ENCODE results near the gene SRD5A1. TPM values are rescaled to one million over a fixed set of nuclear protein-coding genes. Genes with fewer than 3 reads are reported as not detected.

Gene SRD5A1, protein sequence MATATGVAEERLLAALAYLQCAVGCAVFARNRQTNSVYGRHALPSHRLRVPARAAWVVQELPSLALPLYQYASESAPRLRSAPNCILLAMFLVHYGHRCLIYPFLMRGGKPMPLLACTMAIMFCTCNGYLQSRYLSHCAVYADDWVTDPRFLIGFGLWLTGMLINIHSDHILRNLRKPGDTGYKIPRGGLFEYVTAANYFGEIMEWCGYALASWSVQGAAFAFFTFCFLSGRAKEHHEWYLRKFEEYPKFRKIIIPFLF
- total RNA-seq (1 to 10 TPM; 2.3 to 6.7 (median 4.0) TPM), polyA plus RNA-seq (1 to 10 TPM in 1 of 2 donors, under 1 TPM in 1; 0.80 to 3.1 TPM)
- long read RNA-seq, donor 1, full-length matches to known transcripts, result 3 of 4 reads
- long read RNA-seq, donor 1, partial matches to known transcripts, result 0 of 4 reads
- long read RNA-seq, donor 1, other reads (novel, unspliced or antisense), result 1 of 4 reads
- long read RNA-seq, donor 2, full-length matches to known transcripts, result 8 of 8 reads
- long read RNA-seq, donor 2, partial matches to known transcripts, result 0 of 8 reads
- long read RNA-seq, donor 2, other reads (novel, unspliced or antisense), result 0 of 8 reads
- long read RNA-seq, donor 3, full-length matches to known transcripts, result 3 of 3 reads
- long read RNA-seq, donor 3, partial matches to known transcripts, result 0 of 3 reads
- long read RNA-seq, donor 3, other reads (novel, unspliced or antisense), result 0 of 3 reads

DNA sequence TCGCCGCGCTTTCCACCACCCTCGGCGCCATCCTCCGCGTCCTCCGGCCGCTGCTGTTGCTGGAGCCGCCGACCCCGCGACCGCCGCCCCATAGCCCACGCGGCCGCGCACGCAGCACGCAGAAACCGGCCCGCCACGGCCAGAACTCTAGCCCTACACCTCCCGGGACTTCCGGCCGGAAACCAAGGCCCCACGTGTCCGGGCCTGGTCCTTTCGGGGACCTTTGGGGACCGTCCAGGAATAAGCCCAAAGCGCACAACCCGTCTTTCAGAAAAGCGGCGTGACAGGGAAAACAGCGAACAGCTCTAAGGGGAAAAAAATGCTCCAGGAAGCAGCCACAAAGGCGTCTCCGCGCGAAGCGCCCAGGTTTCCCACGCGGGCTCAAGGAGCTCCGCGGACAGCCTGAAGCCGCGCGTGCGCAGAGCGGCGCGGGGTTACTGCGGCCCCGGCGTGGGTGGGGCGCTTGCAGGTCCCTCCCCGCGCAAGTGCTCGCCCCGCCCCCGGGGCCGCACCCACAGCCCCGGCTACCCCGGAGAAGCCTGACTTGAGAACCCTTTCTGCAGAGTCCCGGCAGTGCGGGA, at the start of gene SRD5A1, which contains the start of gene NSUN2:
TSS of gene SRD5A1 (plus strand) at position 553 of the 581 bp plus-strand sequence. CDS start 137 bp downstream, outside the sequence.
TSS of gene NSUN2 (minus strand) at position 157 of the 581 bp plus-strand sequence. CDS start at position 92, 65 bp downstream.
- intact Hi-C loops (cut with DNase I), result loop anchor here (1.0 to 10.0 kb wide), 10 partner anchors 79 to 258 kb away; partner anchors contain the start of genes TENT4A (in 8 of the 10) and MED10 (in 1 of the 10)
- Histone ChIP-seq H3K27me3 (no peaks in the 10 kb centered on the region), H3K4me1 (peaks cover 0 to 38% (median 25%) of the 10 kb centered on the region in 12 donors), H3K4me3 (peak within 1 kb of the TSS; percentile 75 to 99 (median 94)), H3K9me3 (no peaks in the 10 kb centered on the region), H3K36me3 (peaks cover 0 to 37% (median 28%) of the 10 kb centered on the region in 9 donors), H3K27ac (peak within 1 kb of the TSS; percentile 92 to 99 (median 97))
- peak; percentile 97 to 99 (median 98) for ATAC-seq
- TF ChIP-seq POLR2A (IDR thresholded peaks at IDR 0.05), result peak in 1 of 2 donors; percentile 46
- TF ChIP-seq, protein P1, sequence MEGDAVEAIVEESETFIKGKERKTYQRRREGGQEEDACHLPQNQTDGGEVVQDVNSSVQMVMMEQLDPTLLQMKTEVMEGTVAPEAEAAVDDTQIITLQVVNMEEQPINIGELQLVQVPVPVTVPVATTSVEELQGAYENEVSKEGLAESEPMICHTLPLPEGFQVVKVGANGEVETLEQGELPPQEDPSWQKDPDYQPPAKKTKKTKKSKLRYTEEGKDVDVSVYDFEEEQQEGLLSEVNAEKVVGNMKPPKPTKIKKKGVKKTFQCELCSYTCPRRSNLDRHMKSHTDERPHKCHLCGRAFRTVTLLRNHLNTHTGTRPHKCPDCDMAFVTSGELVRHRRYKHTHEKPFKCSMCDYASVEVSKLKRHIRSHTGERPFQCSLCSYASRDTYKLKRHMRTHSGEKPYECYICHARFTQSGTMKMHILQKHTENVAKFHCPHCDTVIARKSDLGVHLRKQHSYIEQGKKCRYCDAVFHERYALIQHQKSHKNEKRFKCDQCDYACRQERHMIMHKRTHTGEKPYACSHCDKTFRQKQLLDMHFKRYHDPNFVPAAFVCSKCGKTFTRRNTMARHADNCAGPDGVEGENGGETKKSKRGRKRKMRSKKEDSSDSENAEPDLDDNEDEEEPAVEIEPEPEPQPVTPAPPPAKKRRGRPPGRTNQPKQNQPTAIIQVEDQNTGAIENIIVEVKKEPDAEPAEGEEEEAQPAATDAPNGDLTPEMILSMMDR (IDR thresholded peaks at IDR 0.05), result no peak
- peak; percentile 92 to 96 (median 92) for DNase-seq
- WGBS, 4 donors, result 0 to 1% (median 0%) methylated on average over 30 to 66 of the region's 66 CpGs

DNA sequence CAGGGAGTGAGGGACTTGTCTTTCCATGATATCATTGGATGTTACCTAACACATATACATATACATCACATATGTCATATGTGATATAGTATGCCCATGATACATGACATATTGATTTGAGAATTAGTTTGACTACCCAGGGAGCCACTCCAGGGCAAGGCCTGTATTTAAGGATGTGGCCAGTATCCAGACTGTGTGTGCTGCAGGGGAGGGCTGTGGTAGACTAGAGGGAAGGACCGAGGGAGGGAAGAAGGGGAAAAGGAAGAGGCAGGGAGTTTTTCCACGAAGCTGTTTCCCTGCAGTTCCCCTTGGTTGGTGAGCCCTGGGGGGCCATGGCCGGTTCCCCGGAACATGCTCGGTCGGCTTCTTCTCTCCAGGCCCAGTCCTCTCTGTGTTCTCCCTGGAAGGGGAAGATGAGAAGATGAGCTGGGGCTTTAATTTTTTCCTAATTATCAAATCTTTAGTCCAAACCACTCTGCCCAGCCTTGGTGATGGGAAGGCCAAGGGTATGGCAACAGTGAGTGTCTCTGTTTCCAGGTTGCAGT, 49.1 kb upstream of the SRD5A1 start:
- H3K4me1 ChIP-seq, result peaks cover 0 to 15% (median 2%) of the 10 kb centered on the region in 12 donors
- H3K36me3 ChIP-seq, result no peaks in the 10 kb centered on the region
- no peak for TF ChIP-seq POLR2A (IDR thresholded peaks at IDR 0.05)
- TF ChIP-seq, protein P1 (IDR thresholded peaks at IDR 0.05), result no peak
- H3K27me3 ChIP-seq, result peaks cover 0 to 30% (median 0%) of the 10 kb centered on the region in 9 donors
- ATAC-seq (no peak), DNase-seq (no peak)
- H3K9me3 ChIP-seq, result peaks cover 0 to 6% (median 0%) of the 10 kb centered on the region in 12 donors
- intact Hi-C loops (cut with DNase I), result loop anchor here in 4 of 10 donors (5.0 to 10.0 kb wide), 4 partner anchors 209 to 1092 kb away; partner anchors contain the start of gene MED10 (in 1 of the 4)
- H3K27ac ChIP-seq, result no peak overlapping the region
- H3K4me3 ChIP-seq, result no peak overlapping the region
- WGBS, 4 donors, result 63 to 72% (median 67%) methylated on average over 6 of the region's 6 CpGs

DNA sequence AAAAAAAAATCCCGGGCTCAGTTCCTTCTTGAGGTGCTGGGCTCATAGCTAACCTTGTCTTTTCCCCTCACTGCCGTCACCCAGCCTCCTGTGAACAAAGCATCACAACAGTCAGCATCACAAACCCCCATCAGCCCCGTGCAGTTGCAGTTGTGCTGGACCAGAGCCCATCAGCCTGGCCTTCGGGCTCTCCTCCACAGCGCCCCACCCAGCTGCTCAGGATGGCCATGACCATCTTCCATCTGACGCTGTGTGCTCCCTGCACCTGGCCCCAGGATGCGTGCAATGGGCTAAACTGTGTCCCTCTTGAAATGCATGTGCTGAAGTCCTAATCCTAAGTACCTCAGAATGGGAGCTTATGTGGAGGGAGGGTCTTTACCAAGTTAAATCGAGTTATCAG, 48.5 kb upstream of the SRD5A1 start:
- TF ChIP-seq POLR2A (IDR thresholded peaks at IDR 0.05), result no peak
- TF ChIP-seq, protein P1 (IDR thresholded peaks at IDR 0.05), result no peak
- 80 to 88% (median 83%) methylated on average over 7 to 8 of the region's 8 CpGs for whole genome bisulfite sequencing, 4 donors
- H3K27me3 ChIP-seq, result peaks cover 0 to 30% (median 0%) of the 10 kb centered on the region in 9 donors
- no peak for DNase-seq
- no peaks in the 10 kb centered on the region for H3K36me3 ChIP-seq
- intact Hi-C loops (cut with DNase I), result loop anchor here in 4 of 10 donors (5.0 to 10.0 kb wide), 4 partner anchors 210 to 1092 kb away; partner anchors contain the start of gene MED10 (in 1 of the 4)
- H3K4me1 ChIP-seq, result peaks cover 0 to 15% (median 2%) of the 10 kb centered on the region in 12 donors
- H3K9me3 ChIP-seq, result peaks cover 0 to 6% (median 0%) of the 10 kb centered on the region in 12 donors
- no peak for ATAC-seq
- H3K4me3 ChIP-seq, result no peak overlapping the region
- no peak overlapping the region for H3K27ac ChIP-seq
